Right cardiac atrium (tissue), 5 donors: ENCODE measurements around the gene RWDD1. TPM values are rescaled to one million over a fixed set of nuclear protein-coding genes. Genes with fewer than 3 reads are reported as not detected.

ENCODE experiments used
- ATAC-seq, 2 donors: fragments of 200-7000 bp; cut with Tn5 transposase; one replicate each; pipeline versions ENCODE4 v1.8.0 to v1.9.1; 2020; ENCODE audit warnings: moderate library complexity in 2 of 2, mild to moderate bottlenecking in 1 of 2
- DNase-seq, 3 donors: peaks; one replicate each; pipeline ENCODE4 v3.0.0-alpha.2; 2020
- H3K27ac ChIP-seq: one replicate; pipeline ENCODE4 v1.5.1; 2013; ENCODE audit warnings: mild to moderate bottlenecking, low read length, control low read depth, moderate library complexity
- H3K27me3 ChIP-seq: one replicate; pipeline ENCODE4 v1.6.1; 2013; ENCODE audit not compliant: control insufficient read depth, insufficient read depth
- H3K4me1 ChIP-seq: one replicate; pipeline ENCODE4 v1.6.1; 2013; ENCODE audit warnings: low read length; ENCODE audit not compliant: control insufficient read depth, insufficient read depth
- H3K4me3 ChIP-seq: one replicate; pipeline ENCODE4 v1.5.1; 2013; ENCODE audit warnings: low read length, control low read depth
- H3K9me3 ChIP-seq: one replicate; pipeline ENCODE4 v1.6.1; 2013; ENCODE audit warnings: low read length; ENCODE audit not compliant: control insufficient read depth
- WGBS: extraction: QIAGEN DNeasy Blood & Tissue Kit; methylation state at CpG from one replicate; pipeline ENCODE4 v1.1.7; 2013; 5-methylcytosine and 5-hydroxymethylcytosine counted together
- intact Hi-C, 4 donors: fragments of 100-400 bp; cut with DNase I; formaldehyde crosslinking; loops; one replicate each; pipeline versions ENCODE4 v1.11.0 to v1.14.0; 2022 to 2023
- polyA plus RNA-seq: library from polyadenylated mRNA; stranded (reverse); fragments of 200-250 nt; gene quantifications from one replicate; pipeline ENCODE4 v1.2.3, GENCODE V29; 2013
- total RNA-seq, 4 donors: library from RNA; stranded (reverse); fragmentation: NEBNext Ultra II Directional; extraction: Animal tissue kit (Norgen Biotek cat#: 25700); gene quantifications; one replicate each; pipeline ENCODE4 v1.2.1, GENCODE V29; 2021
- donor health status: healthy with polysubstance abuse.
- donor health status: DM: no; HTN: yes; CAD: no.
- donor health status: DM: no; HTN: no; CAD: no.
- donor health status: DM: no; HTN: yes; CAD: no; lungs with severe emphysema.
- donor health status: DM: yes; HTN: yes; CAD: no.

The RWDD1 gene
- total and polyA plus RNA-seq, 5 donors, result 57.2 to 90.8 (median 68.2) TPM

DNA sequence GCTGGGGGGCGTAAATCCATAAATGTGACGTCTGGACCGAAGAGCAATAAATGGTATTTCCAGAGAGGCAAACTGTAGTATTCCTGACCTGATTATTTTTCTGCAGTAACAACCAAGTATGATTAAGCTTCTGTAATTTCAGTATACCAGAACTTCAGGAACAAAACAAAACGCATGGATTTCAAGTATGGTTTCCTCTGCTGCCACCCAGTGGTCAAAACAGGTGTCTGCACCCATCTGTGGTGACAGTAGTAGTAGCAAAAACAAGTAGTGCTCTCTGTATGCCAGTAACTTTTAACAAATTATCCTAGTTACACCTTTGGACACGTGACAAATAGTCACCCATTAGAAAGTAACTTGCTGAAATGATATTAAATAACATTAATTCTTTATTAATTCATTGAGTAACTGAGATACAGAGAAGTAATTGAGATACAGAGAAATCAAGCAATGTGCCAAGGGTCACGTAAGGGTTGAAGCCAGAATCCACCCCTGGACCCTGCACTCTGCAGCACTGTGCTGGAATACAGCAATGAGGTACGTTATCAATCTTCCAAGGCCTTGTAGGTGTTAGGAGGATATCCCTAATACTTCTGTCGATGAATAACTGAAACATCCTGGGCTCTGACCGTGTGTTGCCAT, 9.8 kb upstream of the RWDD1 start:
- Histone ChIP-seq H3K27ac (no peak overlapping the region), H3K4me3 (no peak overlapping the region), H3K4me1 (peaks cover 3% of the 10 kb centered on the region), H3K9me3 (no peaks in the 10 kb centered on the region), H3K27me3 (no peaks in the 10 kb centered on the region)
- 46% methylated on average over 9 of the region's 9 CpGs for WGBS
- DNase-seq (peak; percentile 62 to 90 (median 80)), ATAC-seq (peak; percentile 59 to 65)
- intact Hi-C loops, result loop anchor here in 2 of 4 donors (10.0 kb wide), 1 partner anchor 287 kb away; the partner anchor contains the start of gene TSPYL1 (in 2 of the 2)

DNA sequence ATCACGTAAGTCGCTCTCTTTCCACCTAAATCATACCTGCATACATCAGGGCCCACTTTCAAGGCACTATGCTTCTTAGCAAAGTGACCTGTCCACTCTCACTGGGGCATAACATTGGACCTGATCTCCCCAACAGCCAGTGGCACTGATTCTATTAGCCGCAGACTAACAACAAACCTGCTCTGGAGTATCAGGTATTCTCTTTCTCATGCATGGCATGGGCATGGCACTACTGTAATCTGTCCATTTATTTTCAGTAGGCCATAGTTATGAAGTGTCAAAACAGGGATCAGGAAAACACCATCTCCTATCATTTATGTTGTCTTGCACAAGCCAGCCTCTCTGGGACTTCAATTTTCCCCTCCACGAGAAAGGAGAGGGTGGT, 9.3 kb upstream of the RWDD1 start:
- DNase-seq, result no peak
- Histone ChIP-seq H3K27ac (peak overlapping the region; percentile 74), H3K9me3 (no peaks in the 10 kb centered on the region), H3K27me3 (no peaks in the 10 kb centered on the region), H3K4me3 (no peak overlapping the region), H3K4me1 (peaks cover 3% of the 10 kb centered on the region)
- 86% methylated on average over 4 of the region's 4 CpGs for WGBS
- intact Hi-C loops, result loop anchor here in 2 of 4 donors (10.0 kb wide), 1 partner anchor 287 kb away; the partner anchor contains the start of gene TSPYL1 (in 2 of the 2)
- no peak for ATAC-seq

DNA sequence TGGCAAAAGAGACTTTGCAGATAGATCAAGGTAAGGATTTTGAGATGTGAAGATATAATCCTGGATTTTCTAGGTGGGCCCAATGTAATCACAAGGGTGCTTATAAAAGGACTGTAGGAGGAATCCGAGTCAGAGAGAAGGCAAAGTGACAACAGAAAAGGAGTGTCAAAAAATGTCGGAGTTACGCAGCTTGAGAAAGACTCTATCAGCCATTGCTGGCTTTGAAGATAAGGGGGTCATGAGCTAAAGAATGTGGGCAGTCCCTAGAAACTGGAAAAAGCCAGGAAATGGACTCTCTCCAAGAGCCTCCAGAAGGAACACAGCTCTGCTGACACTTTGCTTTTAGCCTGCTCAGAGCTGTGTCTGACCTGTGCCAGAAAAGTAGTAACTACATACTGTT, 8.7 kb upstream of the RWDD1 start:
- H3K9me3 ChIP-seq, result no peaks in the 10 kb centered on the region
- intact Hi-C loops, result loop anchor here in 2 of 4 donors (10.0 kb wide), 1 partner anchor 288 kb away; the partner anchor contains the start of gene TSPYL1 (in 2 of the 2)
- H3K4me1 ChIP-seq, result peaks cover 3% of the 10 kb centered on the region
- 26% methylated on average over 3 of the region's 3 CpGs for WGBS
- no peaks in the 10 kb centered on the region for H3K27me3 ChIP-seq
- ATAC-seq, result peak; percentile 71 to 73
- H3K27ac ChIP-seq, result no peak overlapping the region
- no peak for DNase-seq
- no peak overlapping the region for H3K4me3 ChIP-seq

DNA sequence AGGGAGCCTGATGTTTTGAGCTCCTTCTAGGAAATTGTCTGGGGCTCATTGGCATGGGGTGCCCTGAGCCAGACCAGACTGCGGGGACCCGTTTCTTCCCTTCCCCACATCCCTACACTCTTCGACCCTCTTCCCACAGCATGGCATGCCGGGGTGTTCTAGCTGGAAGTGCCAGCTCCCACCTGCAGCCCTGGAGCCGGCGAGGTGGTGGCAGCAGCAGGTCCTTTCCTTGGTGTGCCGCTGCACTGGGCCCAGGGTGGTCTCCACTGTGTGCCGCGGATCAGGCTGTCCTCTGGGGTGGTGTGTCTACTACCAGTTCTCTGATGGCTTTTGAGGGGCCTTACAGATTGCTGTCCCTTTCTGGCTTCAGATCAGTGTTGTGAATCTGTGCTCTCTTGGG, 7.5 kb upstream of the RWDD1 start:
- no peak overlapping the region for H3K27ac ChIP-seq
- 94% methylated on average over 9 of the region's 9 CpGs for WGBS
- intact Hi-C loops, result loop anchor here in 2 of 4 donors (10.0 kb wide), 1 partner anchor 289 kb away; the partner anchor contains the start of gene TSPYL1 (in 2 of the 2)
- H3K4me3 ChIP-seq, result no peak overlapping the region
- DNase-seq, result peak in 1 of 3 donors; percentile 39
- no peaks in the 10 kb centered on the region for H3K4me1 ChIP-seq
- no peaks in the 10 kb centered on the region for H3K9me3 ChIP-seq
- no peaks in the 10 kb centered on the region for H3K27me3 ChIP-seq
- ATAC-seq, result no peak

DNA sequence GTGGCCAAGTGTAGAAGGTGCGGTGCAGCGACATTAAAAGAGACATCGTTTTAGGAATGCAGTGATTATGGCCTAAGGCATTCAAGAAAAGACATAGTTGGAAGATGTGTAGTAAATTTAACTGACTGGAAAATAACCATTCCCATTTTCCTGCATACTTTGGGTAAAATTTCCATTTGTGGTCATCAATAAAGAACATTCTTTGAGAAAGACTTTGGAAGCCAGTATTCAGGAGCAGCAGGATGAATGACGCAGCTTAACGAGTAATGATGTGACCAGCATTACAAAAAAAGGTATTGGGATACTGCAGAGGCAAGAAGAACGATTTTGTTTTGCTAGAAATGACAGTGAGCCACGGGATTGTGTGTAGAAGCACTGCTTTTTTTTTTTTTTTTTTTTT, 7.0 kb upstream of the RWDD1 start:
- intact Hi-C loops, result loop anchor here in 2 of 4 donors (10.0 kb wide), 1 partner anchor 290 kb away; the partner anchor contains the start of gene TSPYL1 (in 2 of the 2)
- Histone ChIP-seq H3K4me1 (no peaks in the 10 kb centered on the region), H3K27me3 (no peaks in the 10 kb centered on the region), H3K27ac (no peak overlapping the region), H3K9me3 (no peaks in the 10 kb centered on the region), H3K4me3 (no peak overlapping the region)
- no peak for DNase-seq
- 79% methylated on average over 7 of the region's 7 CpGs for WGBS
- ATAC-seq, result no peak

DNA sequence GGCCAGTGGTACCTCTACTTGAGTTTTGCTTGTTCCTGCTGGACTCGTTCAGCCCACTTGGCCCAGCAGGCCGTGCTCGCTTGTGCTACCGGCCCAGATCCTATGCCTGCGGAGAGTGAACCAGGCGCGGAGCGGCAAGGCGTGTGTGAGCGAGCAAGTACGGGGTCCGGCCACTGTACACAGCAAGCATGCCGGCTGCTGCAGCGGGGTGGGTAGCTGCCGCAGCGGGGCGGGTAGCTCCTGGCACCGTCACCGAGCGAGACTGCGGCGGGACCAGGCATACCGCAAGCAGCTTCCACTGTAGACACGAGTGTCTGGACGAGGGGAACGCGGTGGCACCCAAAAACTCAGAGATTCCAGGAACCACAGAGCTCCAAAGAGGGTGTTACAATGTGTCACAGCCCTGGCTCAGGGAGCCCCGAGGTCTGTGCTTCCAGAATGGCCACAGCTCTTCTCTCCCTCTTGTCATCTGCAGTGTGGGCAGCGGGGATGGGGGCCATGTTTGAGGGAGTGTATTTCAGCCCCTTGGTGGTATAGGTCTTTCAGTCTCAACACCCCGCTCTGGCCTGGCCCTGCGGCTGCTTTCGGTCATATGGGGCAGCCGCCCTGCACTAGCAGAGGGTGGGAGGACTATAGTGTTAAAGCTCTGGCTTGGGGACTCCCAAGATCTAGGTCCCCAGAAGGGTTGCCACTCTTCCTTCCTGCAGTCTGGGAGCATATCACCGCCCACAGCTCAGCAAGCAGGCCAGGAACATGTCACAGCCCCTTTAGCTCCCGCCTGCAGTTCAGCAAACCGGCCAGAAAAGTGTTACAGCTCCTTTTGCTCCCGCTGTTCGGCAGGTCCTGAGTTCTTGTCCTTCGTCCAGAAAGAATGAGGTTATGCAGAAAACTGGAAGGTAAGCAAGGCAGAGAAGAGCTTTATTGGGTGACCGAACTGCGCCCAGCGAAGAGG, 6.1 kb upstream of the RWDD1 start:
- H3K27ac ChIP-seq, result no peak overlapping the region
- intact Hi-C loops, result loop anchor here in 2 of 4 donors (10.0 kb wide), 1 partner anchor 290 kb away; the partner anchor contains the start of gene TSPYL1 (in 2 of the 2)
- no peaks in the 10 kb centered on the region for H3K27me3 ChIP-seq
- peak overlapping the region; percentile 38 for H3K4me3 ChIP-seq
- no peaks in the 10 kb centered on the region for H3K9me3 ChIP-seq
- H3K4me1 ChIP-seq, result no peaks in the 10 kb centered on the region
- ATAC-seq, result peak; percentile 61 to 69
- WGBS, result 41% methylated on average over 42 of the region's 42 CpGs
- DNase-seq, result peak; percentile 28 to 72 (median 72)

DNA sequence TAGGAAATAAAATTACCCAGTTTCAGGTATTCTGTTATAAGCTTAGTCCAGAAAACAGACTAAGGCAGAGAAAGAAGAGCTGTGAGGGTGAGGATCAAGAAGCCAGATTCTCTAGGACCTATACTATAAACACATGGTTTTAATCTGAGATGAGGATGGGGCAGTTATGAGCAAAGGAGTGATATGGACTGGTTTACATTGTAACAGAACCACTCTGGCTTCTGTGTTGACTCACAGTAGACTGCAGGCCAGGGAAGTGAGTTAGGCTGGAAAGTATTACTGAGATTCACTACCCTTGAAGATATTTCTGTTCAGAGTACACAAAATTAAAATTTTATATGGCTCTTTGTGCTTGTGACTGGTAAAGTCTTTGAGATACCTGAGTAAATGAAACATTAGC, 3.2 kb upstream of the RWDD1 start:
- intact Hi-C loops, result loop anchor here in 2 of 4 donors (10.0 kb wide), 1 partner anchor 293 kb away; the partner anchor contains the start of gene TSPYL1 (in 2 of the 2)

DNA sequence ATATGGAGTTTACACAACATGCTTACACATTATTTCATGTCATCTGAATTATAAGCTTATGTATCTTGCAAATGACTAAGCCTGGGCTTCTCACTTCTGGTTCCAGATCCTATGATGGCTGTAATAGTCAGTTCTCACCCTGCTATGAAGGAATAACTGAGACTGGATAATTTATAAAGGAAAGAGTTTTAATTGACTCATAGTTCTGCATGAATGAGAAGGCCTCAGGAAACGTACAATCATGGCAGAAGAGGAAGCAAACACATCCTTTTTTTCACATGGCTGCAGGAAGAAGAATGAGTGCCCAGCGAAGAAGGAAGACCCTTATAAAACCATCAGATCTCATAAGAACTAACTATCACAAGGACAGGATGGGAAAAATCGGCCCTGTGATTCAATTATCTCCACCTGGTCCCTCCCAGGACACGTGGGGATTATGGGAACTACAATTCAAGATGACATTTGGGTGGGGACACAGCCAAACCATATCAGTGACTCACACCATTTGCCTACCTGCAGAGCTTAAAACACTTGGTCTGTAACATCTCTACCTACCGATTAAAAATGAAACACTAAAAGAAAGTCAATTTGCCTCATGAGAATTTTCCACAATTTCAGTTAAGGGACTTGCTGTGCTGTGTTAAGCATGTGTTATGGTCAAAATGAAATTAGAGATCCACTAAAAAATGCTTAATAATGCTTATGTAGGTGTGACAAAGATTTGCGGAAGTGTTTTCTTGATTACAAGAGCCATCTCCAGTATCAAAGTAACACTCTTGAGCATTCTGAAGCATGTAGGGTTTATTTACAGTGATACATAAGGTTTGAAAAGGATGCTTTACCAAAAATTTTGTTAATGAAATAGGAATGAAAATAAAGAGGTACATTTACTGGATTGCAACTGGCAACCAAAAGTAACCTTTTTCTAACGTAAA, 2.2 kb upstream of the RWDD1 start:
- Histone ChIP-seq H3K4me1 (peaks cover 3% of the 10 kb centered on the region), H3K27ac (no peak overlapping the region), H3K27me3 (no peaks in the 10 kb centered on the region), H3K4me3 (no peak overlapping the region), H3K9me3 (no peaks in the 10 kb centered on the region)
- 66% methylated on average over 7 of the region's 7 CpGs for WGBS
- DNase-seq (no peak), ATAC-seq (no peak)
- intact Hi-C loops, result loop anchor here in 2 of 4 donors (10.0 kb wide), 1 partner anchor 294 kb away; the partner anchor contains the start of gene TSPYL1 (in 2 of the 2)

More for the DNA sequence above, 3.2 kb upstream of the RWDD1 start:
- no peak for DNase-seq
- Histone ChIP-seq H3K27me3 (no peaks in the 10 kb centered on the region), H3K9me3 (no peaks in the 10 kb centered on the region), H3K27ac (no peak overlapping the region), H3K4me3 (no peak overlapping the region), H3K4me1 (peaks cover 3% of the 10 kb centered on the region)
- ATAC-seq, result no peak

DNA sequence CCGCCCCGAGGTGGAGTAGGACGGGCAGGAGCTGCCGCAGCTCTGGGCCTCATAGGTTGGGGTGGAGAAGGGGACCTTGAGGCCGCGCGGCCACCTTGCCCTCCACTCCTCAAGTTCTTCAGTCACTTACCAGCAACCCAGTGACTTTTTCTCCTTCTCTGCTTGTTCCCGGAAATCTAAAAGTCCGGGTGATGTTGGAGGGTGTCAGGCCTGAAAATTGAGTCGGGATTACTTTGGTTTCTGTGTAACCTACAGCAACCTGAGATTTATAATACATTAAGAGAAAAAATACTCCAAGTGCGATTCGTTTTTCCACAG, 338 bp downstream of the RWDD1 start:
- intact Hi-C loops, result no loop called here
- H3K4me1 ChIP-seq, result peaks cover 3% of the 10 kb centered on the region
- peak overlapping the region; percentile 96 for H3K4me3 ChIP-seq
- no peak for ATAC-seq
- DNase-seq, result no peak
- under 1% methylated on average over 12 of the region's 12 CpGs for WGBS
- H3K27me3 ChIP-seq, result no peaks in the 10 kb centered on the region
- no peaks in the 10 kb centered on the region for H3K9me3 ChIP-seq
- H3K27ac ChIP-seq, result peak overlapping the region; percentile 98

DNA sequence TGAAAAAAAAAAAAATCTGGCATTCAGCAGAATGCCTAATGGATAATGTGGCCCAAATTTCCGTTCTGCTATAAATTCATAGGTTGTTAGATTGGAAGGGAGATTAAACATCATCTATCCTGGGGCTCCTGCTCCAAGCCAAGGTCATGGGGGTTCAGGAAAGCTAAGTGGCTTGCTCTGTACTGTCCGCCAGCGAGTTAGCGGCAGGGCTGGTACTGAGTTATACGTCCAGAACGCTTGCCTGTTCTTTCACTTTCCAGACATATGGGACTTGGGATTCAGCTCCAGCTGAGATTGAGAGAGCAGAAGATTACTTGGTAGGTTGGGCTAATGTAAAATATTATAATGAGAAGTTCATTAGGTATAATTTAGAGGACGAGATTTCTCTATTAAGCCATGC, 858 bp downstream of the RWDD1 start:
- Histone ChIP-seq H3K27me3 (no peaks in the 10 kb centered on the region), H3K27ac (no peak overlapping the region), H3K4me1 (peaks cover 3% of the 10 kb centered on the region), H3K4me3 (peak overlapping the region; percentile 96), H3K9me3 (no peaks in the 10 kb centered on the region)
- peak in 1 of 2 donors; percentile 33 for ATAC-seq
- intact Hi-C loops, result no loop called here
- peak in 2 of 3 donors; percentile 45 to 46 for DNase-seq
- 4% methylated on average over 7 of the region's 7 CpGs for WGBS
